GM23338 (cell line): ENCODE results near the gene ACOX1.

Experiments
- CREB1 ChIP-seq: fragments of 250-450 bp; sonication (Bioruptor Pico); IDR thresholded peaks from 2 replicates; pipeline ENCODE4 v1.5.0; 2020; ENCODE audit warnings: low read depth, mild to moderate bottlenecking, moderate library complexity
- CTCF ChIP-seq, 2 experiments: fragments of 200-600 bp in 1 of 2; sonication (generic) in 1 of 2; conservative IDR thresholded peaks; 2 replicates each; pipeline versions ENCODE4 v1.5.1 to v1.6.1; 2016 to 2017; ENCODE audit warnings: antibody characterized with exemption in 2 of 2, low read depth in 2 of 2, mild to moderate bottlenecking in 2 of 2, moderate library complexity in 1 of 2
- ETS1 ChIP-seq: IDR thresholded peaks from 2 replicates; pipeline ENCODE4 v1.6.1; 2016; ENCODE audit warnings: antibody characterized with exemption
- EZH2 ChIP-seq: fragments of 200-600 bp; sonication (generic); IDR thresholded peaks from one replicate; pipeline ENCODE4 v1.8.0; 2017; ENCODE audit warnings: antibody characterized with exemption, mild to moderate bottlenecking, low read depth; ENCODE audit not compliant: unreplicated experiment
- EZH2phosphoT487 ChIP-seq: fragments of 200-600 bp; sonication (generic); IDR thresholded peaks from one replicate; pipeline ENCODE4 v1.8.1; 2018; ENCODE audit warnings: antibody characterized with exemption; ENCODE audit not compliant: unreplicated experiment
- JUNB ChIP-seq: IDR thresholded peaks from one replicate; pipeline ENCODE4 v1.6.1; 2016; ENCODE audit warnings: antibody characterized with exemption; ENCODE audit not compliant: unreplicated experiment
- NANOG ChIP-seq: IDR thresholded peaks from 2 replicates; pipeline ENCODE4 v1.6.1; 2016; ENCODE audit warnings: antibody characterized with exemption, borderline replicate concordance
- POLR2AphosphoS5 ChIP-seq: IDR thresholded peaks from 2 replicates; pipeline ENCODE4 v1.6.1; 2016; ENCODE audit warnings: antibody characterized with exemption, low read depth
- REST ChIP-seq: IDR thresholded peaks from one replicate; pipeline ENCODE4 v1.6.1; 2018; ENCODE audit warnings: antibody characterized with exemption; ENCODE audit not compliant: unreplicated experiment
- STAT1 ChIP-seq: IDR thresholded peaks from one replicate; pipeline ENCODE4 v1.6.1; 2016; ENCODE audit warnings: antibody characterized with exemption; ENCODE audit not compliant: unreplicated experiment
- ZNF331 ChIP-seq: fragments of 250-450 bp; sonication (Bioruptor Pico); IDR thresholded peaks from 2 replicates; pipeline ENCODE4 v1.5.0; 2020; ENCODE audit warnings: low read depth, mild to moderate bottlenecking, moderate library complexity

GRCh38 chr17:76027159-76027839, 48.3 kb upstream of the ACOX1 start, which contains the start of gene EVPL:
- TF ChIP-seq CTCF (conservative IDR thresholded peaks at IDR 0.05; ENCODE audit: low read depth in 2 of 2) (no peak), NANOG (no peak), REST (no peak), EZH2 (no peak), POLR2AphosphoS5 (no peak), ZNF331 (no peak), EZH2phosphoT487 (no peak), STAT1 (no peak), ETS1 (no peak), JUNB (no peak), CREB1 (CRISPR knock-in tag) (no peak)
